ENCODE results near the gene FGGY.

FGGY gene

GRCh38 chr1:59391212-59392179 is 94.6 kb downstream of the FGGY start:
- no peak for DNase-seq

GRCh38 chr1:59393211-59394180 is 96.6 kb downstream of the FGGY start:
- peak; percentile 23 for DNase-seq

- no peak for DNase-seq
These were observed 98.0 kb downstream of the FGGY start for GRCh38 chr1:59394706-59395425.

GRCh38 chr1:59396387-59396786 is 99.5 kb downstream of the FGGY start:
- DNase-seq: no peak

GRCh38 chr1:59397139-59397858 is 100.4 kb downstream of the FGGY start:
- no peak for DNase-seq

GRCh38 chr1:59399642-59400041 is 102.7 kb downstream of the FGGY start:
- DNase-seq: no peak

- no peak for DNase-seq
These were observed 104.7 kb downstream of the FGGY start for GRCh38 chr1:59401581-59401980.

- no peak for DNase-seq
These were observed 107.9 kb downstream of the FGGY start for GRCh38 chr1:59404796-59405195.

GRCh38 chr1:59406437-59407164 is 109.7 kb downstream of the FGGY start:
- no peak for DNase-seq

GRCh38 chr1:59408608-59409240 is 111.8 kb downstream of the FGGY start:
- no peak for DNase-seq

GRCh38 chr1:59409549-59409948 is 112.7 kb downstream of the FGGY start:
- no peak for DNase-seq

- DNase-seq: no peak
These were observed 113.1 kb downstream of the FGGY start for GRCh38 chr1:59409986-59410385.

- DNase-seq: no peak
These were observed 113.6 kb downstream of the FGGY start for GRCh38 chr1:59410457-59410856.

- no peak for DNase-seq
These were observed 114.3 kb downstream of the FGGY start for GRCh38 chr1:59411147-59411546.

- DNase-seq: no peak
These were observed 115.9 kb downstream of the FGGY start for GRCh38 chr1:59412718-59413326.

- no peak for DNase-seq
These were observed 116.4 kb downstream of the FGGY start for GRCh38 chr1:59413327-59413720.

- DNase-seq: no peak
These were observed 117.7 kb downstream of the FGGY start for GRCh38 chr1:59414406-59415133.

- DNase-seq: no peak
These were observed 118.5 kb downstream of the FGGY start for GRCh38 chr1:59415286-59415850.

- DNase-seq: no peak
These were observed 119.0 kb downstream of the FGGY start for GRCh38 chr1:59415881-59416280.

All from DMS79 treated with DMSO at 0.1 percent for 48 hours (cell line).